ENCODE measurements around the gene SPEG. TPM values are rescaled to one million over a fixed set of nuclear protein-coding genes. Genes with fewer than 3 reads are reported as not detected.

Gene SPEG
- total RNA-seq, 1 donor from 2014 or later = 6.1 TPM

- TF ChIP-seq CTCF (IDR thresholded peaks at IDR 0.05; ENCODE audit: unreplicated experiment) = no peak
- peaks cover 4% of the 10 kb centered on the region for H3K36me3 Mint-ChIP-seq (ENCODE audit: low read depth, unreplicated experiment)
- peaks cover 23% of the 10 kb centered on the region for H3K4me1 Mint-ChIP-seq (ENCODE audit: unreplicated experiment)
- no peaks in the 10 kb centered on the region for H3K9me3 Mint-ChIP-seq (ENCODE audit: unreplicated experiment)
- no peak overlapping the region for H3K4me3 Mint-ChIP-seq (ENCODE audit: unreplicated experiment)
- H3K27ac Mint-ChIP-seq (ENCODE audit: unreplicated experiment) = peak overlapping the region; percentile 57
- DNase-seq (ENCODE audit: low spot score) = peak; percentile 74
- peaks cover 15% of the 10 kb centered on the region for H3K27me3 Mint-ChIP-seq (ENCODE audit: unreplicated experiment)
These were observed 11.5 kb downstream of the SPEG start for GRCh38 chr2:219446101-219446504.

GRCh38 chr2:219446689-219447088 is 12.0 kb downstream of the SPEG start:
- H3K9me3 Mint-ChIP-seq (ENCODE audit: unreplicated experiment) = no peaks in the 10 kb centered on the region
- no peak for TF ChIP-seq CTCF (IDR thresholded peaks at IDR 0.05; ENCODE audit: unreplicated experiment)
- peaks cover 21% of the 10 kb centered on the region for H3K4me1 Mint-ChIP-seq (ENCODE audit: unreplicated experiment)
- peaks cover 4% of the 10 kb centered on the region for H3K36me3 Mint-ChIP-seq (ENCODE audit: low read depth, unreplicated experiment)
- H3K27me3 Mint-ChIP-seq (ENCODE audit: unreplicated experiment) = peaks cover 13% of the 10 kb centered on the region
- peak overlapping the region; percentile 30 for H3K27ac Mint-ChIP-seq (ENCODE audit: unreplicated experiment)
- no peak for DNase-seq (ENCODE audit: low spot score)
- H3K4me3 Mint-ChIP-seq (ENCODE audit: unreplicated experiment) = no peak overlapping the region

GRCh38 chr2:219447242-219448098 is 12.8 kb downstream of the SPEG start:
- no peak for TF ChIP-seq CTCF (IDR thresholded peaks at IDR 0.05; ENCODE audit: unreplicated experiment)
- peaks cover 20% of the 10 kb centered on the region for H3K4me1 Mint-ChIP-seq (ENCODE audit: unreplicated experiment)
- peaks cover 4% of the 10 kb centered on the region for H3K36me3 Mint-ChIP-seq (ENCODE audit: low read depth, unreplicated experiment)
- no peaks in the 10 kb centered on the region for H3K9me3 Mint-ChIP-seq (ENCODE audit: unreplicated experiment)
- H3K4me3 Mint-ChIP-seq (ENCODE audit: unreplicated experiment) = no peak overlapping the region
- no peak for DNase-seq (ENCODE audit: low spot score)
- H3K27ac Mint-ChIP-seq (ENCODE audit: unreplicated experiment) = peak overlapping the region; percentile 70
- H3K27me3 Mint-ChIP-seq (ENCODE audit: unreplicated experiment) = peaks cover 13% of the 10 kb centered on the region

- Mint-ChIP-seq H3K36me3 (ENCODE audit: low read depth, unreplicated experiment) (peaks cover 4% of the 10 kb centered on the region), H3K27me3 (ENCODE audit: unreplicated experiment) (peaks cover 14% of the 10 kb centered on the region)
These were observed 13.6 kb downstream of the SPEG start for GRCh38 chr2:219448099-219448775.

More at GRCh38 chr2:219448099-219448775, 13.6 kb downstream of the SPEG start:
- H3K9me3 Mint-ChIP-seq (ENCODE audit: unreplicated experiment) = no peaks in the 10 kb centered on the region
- TF ChIP-seq CTCF (IDR thresholded peaks at IDR 0.05; ENCODE audit: unreplicated experiment) = no peak
- no peak overlapping the region for H3K4me3 Mint-ChIP-seq (ENCODE audit: unreplicated experiment)
- peak; percentile 41 for DNase-seq (ENCODE audit: low spot score)
- no peak overlapping the region for H3K27ac Mint-ChIP-seq (ENCODE audit: unreplicated experiment)
- peaks cover 12% of the 10 kb centered on the region for H3K4me1 Mint-ChIP-seq (ENCODE audit: unreplicated experiment)

Data from endothelial cell (in vitro differentiated cells).